Panc1 (cell line): ENCODE measurements around the gene FCHSD1. TPM values are rescaled to one million over a fixed set of nuclear protein-coding genes. Genes with fewer than 3 reads are reported as not detected.

Experiments used
- ATAC-seq: fragments of 200-7000 bp; cut with Tn5 transposase; 2 replicates; pipeline ENCODE4 v1.9.1; 2020; ENCODE audit warnings: mild to moderate bottlenecking, moderate library complexity
- BruUV-seq: library from RNA; stranded (reverse); fragments of 400-500 nt; replicated peaks from 2 replicates; lab custom pipeline; 2021; lab: Mats Ljungman, UMichigan
- CTCF ChIA-PET: fragments of 300-600 bp; sonication (Branson Sonifier 250); formaldehyde crosslinking; loops from one replicate; lab custom pipeline; 2022; ENCODE audit warnings: antibody characterized with exemption; lab: Charles Lee
- POLR2A ChIA-PET: fragments of 300-600 bp; sonication (Branson Sonifier 250); formaldehyde crosslinking; loops from one replicate; lab custom pipeline; 2022; ENCODE audit warnings: antibody characterized with exemption; lab: Charles Lee
- DNase-seq: peaks from one replicate; pipeline ENCODE4 v3.0.0-alpha.2; 2010; ENCODE audit warnings: low read depth, low spot score
- H3K27ac ChIP-seq: 2 replicates; pipeline ENCODE4 v1.5.1; 2011; ENCODE audit warnings: mild to moderate bottlenecking, low read length, inconsistent platforms
- H3K27me3 ChIP-seq: fragments of 200-500 bp; sonication (Bioruptor generic); 2 replicates; pipeline ENCODE4 v1.6.0; 2014; ENCODE audit warnings: low read length, inconsistent platforms; ENCODE audit not compliant: control insufficient read depth, insufficient read depth
- H3K36me3 ChIP-seq: fragments of 200-500 bp; sonication (Bioruptor generic); 2 replicates; pipeline ENCODE4 v1.5.1; 2014; ENCODE audit warnings: inconsistent platforms, mild to moderate bottlenecking, low read length, moderate library complexity; ENCODE audit not compliant: control insufficient read depth, insufficient read depth
- H3K4me1 ChIP-seq: 2 replicates; pipeline ENCODE4 v1.5.1; 2011; ENCODE audit warnings: inconsistent platforms, mild to moderate bottlenecking, low read length, moderate library complexity; ENCODE audit not compliant: control insufficient read depth, insufficient read depth
- H3K4me3 ChIP-seq, 2 experiments: 2 replicates each; pipeline ENCODE4 v1.5.1; 2011 to 2012; ENCODE audit warnings: low read depth in 2 of 2, low read length in 2 of 2, mild to moderate bottlenecking in 2 of 2, inconsistent platforms in 1 of 2, moderate library complexity in 1 of 2
- H3K9me3 ChIP-seq: fragments of 200-500 bp; sonication (Bioruptor generic); 2 replicates; pipeline ENCODE4 v1.5.1; 2014; ENCODE audit warnings: low read depth, mild to moderate bottlenecking, inconsistent platforms, low read length, moderate library complexity; ENCODE audit not compliant: control insufficient read depth, insufficient read depth
- POLR2AphosphoS5 ChIP-seq: IDR thresholded peaks from 2 replicates; pipeline ENCODE4 v1.6.1; 2012; ENCODE audit warnings: mild to moderate bottlenecking, low read depth, low read length, moderate library complexity
- SIN3A ChIP-seq: IDR thresholded peaks from 2 replicates; pipeline ENCODE4 v1.6.1; 2012; ENCODE audit warnings: low read depth, mild to moderate bottlenecking, low read length, moderate library complexity, borderline replicate concordance; ENCODE audit not compliant: insufficient read depth
- TCF7L2 ChIP-seq: IDR thresholded peaks from 2 replicates; pipeline ENCODE4 v1.6.1; 2011; ENCODE audit warnings: mild to moderate bottlenecking, low read depth, low read length, inconsistent platforms
- in situ Hi-C: cut with HindIII; loops from 2 replicates; pipeline ENCODE4 v1.10.0; 2016; ENCODE audit warnings: low sequenced_read_pairs, low pct_unique_long_range_greater_than_20kb
- intact Hi-C: fragments of 100-400 bp; cut with micrococcal nuclease; formaldehyde crosslinking; loops from one replicate; pipeline ENCODE4 v1.10.0; 2022; ENCODE audit not compliant: unreplicated experiment
- total RNA-seq: library from RNA; stranded (reverse); gene quantifications from one replicate; pipeline ENCODE4 v1.2.1, GENCODE V29; 2021; ENCODE audit not compliant: unreplicated experiment
- TF ChIP-seq, protein P1 (sequence below), 2 experiments: IDR thresholded peaks; 2 replicates each; pipeline ENCODE4 v1.6.1; 2011 to 2012; ENCODE audit warnings: low read depth in 2 of 2, control low read depth in 1 of 2, low read length in 1 of 2, mild to moderate bottlenecking in 1 of 2, moderate library complexity in 1 of 2; ENCODE audit not compliant: insufficient read depth in 1 of 2
- TF ChIP-seq, protein P2 (sequence below): fragments of 450-650 bp; IDR thresholded peaks from 2 replicates; pipeline ENCODE4 v1.5.1; 2017; ENCODE audit warnings: mild to moderate bottlenecking

FCHSD1 gene
- total RNA-seq, 1 experiment from 2014 or later, result 32.8 TPM

DNA sequence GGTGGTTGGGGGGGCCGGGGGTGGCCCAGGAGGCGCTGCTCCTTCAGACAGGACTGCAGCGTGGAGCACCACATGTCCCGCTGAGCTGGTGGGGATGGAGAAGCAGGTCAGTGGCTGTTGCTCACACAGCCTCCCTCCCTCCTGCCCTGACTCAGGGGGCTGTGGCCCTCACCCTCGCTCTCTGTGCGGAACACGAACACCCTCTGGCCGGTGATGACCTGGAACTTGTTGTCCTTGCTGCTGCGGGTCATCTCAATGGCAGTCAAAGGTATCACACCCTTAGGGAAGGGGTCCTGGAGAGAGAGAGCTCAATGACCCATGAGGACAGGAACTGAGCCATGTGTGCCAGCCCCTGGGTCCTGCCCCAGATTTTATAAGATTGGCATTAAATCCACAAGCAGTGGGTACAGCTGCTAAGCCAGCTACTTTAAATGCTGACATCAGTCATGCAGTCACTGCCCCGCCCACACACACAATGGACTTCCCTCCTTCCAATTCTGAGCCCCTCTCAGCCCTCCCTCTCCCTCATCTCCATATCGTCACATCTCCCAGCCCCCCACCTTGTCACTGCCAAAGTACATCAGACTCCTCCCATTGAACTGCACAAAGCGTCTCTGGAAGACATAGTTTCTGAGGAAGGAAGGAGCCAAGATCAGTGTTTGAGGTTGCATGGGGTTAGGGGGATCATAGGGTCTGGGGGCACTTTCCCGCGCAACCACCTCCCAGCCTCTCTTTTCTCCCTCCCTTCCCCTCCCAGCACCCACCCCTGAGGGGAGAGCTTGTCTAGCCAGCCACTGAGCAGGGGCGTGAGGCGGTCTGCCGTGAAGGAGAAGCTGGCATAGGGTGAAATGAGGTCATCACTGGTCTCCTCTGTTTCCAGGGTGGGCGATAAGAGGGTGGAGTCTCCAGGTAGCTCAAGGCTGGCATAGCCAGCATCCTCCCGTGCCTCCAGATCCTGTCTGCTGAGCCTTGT lies 21.9 kb upstream of the FCHSD1 start:
- H3K4me1 ChIP-seq, result no peaks in the 10 kb centered on the region
- no peak overlapping the region for H3K4me3 ChIP-seq
- ATAC-seq (no peak), DNase-seq (no peak)
- no peaks in the 10 kb centered on the region for H3K9me3 ChIP-seq
- H3K27me3 ChIP-seq, result no peaks in the 10 kb centered on the region
- POLR2A ChIA-PET, result no interaction called here
- in situ Hi-C loops (no loop called here), intact Hi-C loops (no loop called here)
- TF ChIP-seq TCF7L2, result no peak
- TF ChIP-seq, protein P1, sequence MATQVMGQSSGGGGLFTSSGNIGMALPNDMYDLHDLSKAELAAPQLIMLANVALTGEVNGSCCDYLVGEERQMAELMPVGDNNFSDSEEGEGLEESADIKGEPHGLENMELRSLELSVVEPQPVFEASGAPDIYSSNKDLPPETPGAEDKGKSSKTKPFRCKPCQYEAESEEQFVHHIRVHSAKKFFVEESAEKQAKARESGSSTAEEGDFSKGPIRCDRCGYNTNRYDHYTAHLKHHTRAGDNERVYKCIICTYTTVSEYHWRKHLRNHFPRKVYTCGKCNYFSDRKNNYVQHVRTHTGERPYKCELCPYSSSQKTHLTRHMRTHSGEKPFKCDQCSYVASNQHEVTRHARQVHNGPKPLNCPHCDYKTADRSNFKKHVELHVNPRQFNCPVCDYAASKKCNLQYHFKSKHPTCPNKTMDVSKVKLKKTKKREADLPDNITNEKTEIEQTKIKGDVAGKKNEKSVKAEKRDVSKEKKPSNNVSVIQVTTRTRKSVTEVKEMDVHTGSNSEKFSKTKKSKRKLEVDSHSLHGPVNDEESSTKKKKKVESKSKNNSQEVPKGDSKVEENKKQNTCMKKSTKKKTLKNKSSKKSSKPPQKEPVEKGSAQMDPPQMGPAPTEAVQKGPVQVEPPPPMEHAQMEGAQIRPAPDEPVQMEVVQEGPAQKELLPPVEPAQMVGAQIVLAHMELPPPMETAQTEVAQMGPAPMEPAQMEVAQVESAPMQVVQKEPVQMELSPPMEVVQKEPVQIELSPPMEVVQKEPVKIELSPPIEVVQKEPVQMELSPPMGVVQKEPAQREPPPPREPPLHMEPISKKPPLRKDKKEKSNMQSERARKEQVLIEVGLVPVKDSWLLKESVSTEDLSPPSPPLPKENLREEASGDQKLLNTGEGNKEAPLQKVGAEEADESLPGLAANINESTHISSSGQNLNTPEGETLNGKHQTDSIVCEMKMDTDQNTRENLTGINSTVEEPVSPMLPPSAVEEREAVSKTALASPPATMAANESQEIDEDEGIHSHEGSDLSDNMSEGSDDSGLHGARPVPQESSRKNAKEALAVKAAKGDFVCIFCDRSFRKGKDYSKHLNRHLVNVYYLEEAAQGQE (IDR thresholded peaks at IDR 0.05; ENCODE audit: insufficient read depth in 1 of 2, low read depth in 2 of 2, low read length in 1 of 2), result no peak
- TF ChIP-seq SIN3A, result no peak
- TF ChIP-seq POLR2AphosphoS5, result no peak
- TF ChIP-seq, protein P2, sequence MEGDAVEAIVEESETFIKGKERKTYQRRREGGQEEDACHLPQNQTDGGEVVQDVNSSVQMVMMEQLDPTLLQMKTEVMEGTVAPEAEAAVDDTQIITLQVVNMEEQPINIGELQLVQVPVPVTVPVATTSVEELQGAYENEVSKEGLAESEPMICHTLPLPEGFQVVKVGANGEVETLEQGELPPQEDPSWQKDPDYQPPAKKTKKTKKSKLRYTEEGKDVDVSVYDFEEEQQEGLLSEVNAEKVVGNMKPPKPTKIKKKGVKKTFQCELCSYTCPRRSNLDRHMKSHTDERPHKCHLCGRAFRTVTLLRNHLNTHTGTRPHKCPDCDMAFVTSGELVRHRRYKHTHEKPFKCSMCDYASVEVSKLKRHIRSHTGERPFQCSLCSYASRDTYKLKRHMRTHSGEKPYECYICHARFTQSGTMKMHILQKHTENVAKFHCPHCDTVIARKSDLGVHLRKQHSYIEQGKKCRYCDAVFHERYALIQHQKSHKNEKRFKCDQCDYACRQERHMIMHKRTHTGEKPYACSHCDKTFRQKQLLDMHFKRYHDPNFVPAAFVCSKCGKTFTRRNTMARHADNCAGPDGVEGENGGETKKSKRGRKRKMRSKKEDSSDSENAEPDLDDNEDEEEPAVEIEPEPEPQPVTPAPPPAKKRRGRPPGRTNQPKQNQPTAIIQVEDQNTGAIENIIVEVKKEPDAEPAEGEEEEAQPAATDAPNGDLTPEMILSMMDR, result no peak
- BruUV-seq, result no TSS peak
- CTCF ChIA-PET, result interaction anchor here (0.5 to 0.7 kb wide), 2 partner anchors 205 to 217 kb away, joined by 3 to 10 read pairs; no protein-coding TSS in a partner anchor
- H3K36me3 ChIP-seq, result no peaks in the 10 kb centered on the region
- H3K27ac ChIP-seq, result no peak overlapping the region

DNA sequence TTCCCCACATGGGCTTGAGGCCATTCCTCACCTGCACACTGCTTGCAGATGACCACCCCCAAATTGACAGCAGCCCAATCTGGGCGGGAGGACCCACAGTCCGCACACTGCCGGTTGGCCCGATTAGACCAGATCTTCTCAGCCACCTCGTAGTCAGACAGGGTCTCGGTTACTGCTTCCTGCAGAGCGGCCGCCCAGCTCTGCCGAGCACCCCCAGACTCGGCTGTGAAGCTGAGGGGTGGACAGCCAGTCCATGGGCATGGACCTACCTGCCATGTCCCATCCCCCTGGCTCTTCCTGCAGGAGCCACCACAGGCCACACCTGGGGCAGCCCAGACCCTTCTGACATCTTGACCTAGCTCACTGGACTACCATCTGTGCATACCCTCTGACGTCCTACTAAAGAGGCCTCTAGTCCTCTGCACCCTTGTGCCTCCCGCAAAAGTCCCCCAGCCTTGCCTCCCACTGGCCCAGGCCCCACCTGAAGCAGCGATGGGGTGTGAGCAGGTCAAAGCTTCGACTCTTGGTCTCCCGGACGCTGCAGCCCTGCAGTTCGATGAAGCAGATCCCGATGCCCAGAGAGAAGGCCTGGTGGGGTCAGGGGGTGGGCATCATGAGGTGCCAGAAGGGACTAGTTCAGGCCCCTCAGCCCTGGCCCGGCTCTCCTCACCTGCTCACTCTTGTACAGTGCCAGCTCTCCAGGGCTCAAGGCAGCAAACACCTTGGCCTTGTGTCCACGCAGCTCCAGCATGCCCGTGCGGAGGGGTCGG lies 21.0 kb upstream of the FCHSD1 start:
- CTCF ChIA-PET, result interaction anchor here (0.7 kb wide), 1 partner anchor 206 kb away, joined by 3 read pairs; no protein-coding TSS in a partner anchor

More for the DNA sequence above, 21.0 kb upstream of the FCHSD1 start:
- no peak overlapping the region for H3K27ac ChIP-seq
- in situ Hi-C loops (no loop called here), intact Hi-C loops (no loop called here)
- no peaks in the 10 kb centered on the region for H3K9me3 ChIP-seq
- no peak for TF ChIP-seq SIN3A
- TF ChIP-seq, protein P2, result no peak
- TF ChIP-seq POLR2AphosphoS5, result no peak
- TF ChIP-seq, protein P1 (IDR thresholded peaks at IDR 0.05; ENCODE audit: insufficient read depth in 1 of 2, low read depth in 2 of 2, low read length in 1 of 2), result no peak
- no peak for TF ChIP-seq TCF7L2
- H3K36me3 ChIP-seq, result no peaks in the 10 kb centered on the region
- POLR2A ChIA-PET, result interaction anchor here (0.6 kb wide), 2 partner anchors 10 to 15 kb away, joined by 3 to 4 read pairs; partner anchors contain the start of gene ARAP3
- no peak overlapping the region for H3K4me3 ChIP-seq
- H3K27me3 ChIP-seq, result no peaks in the 10 kb centered on the region
- H3K4me1 ChIP-seq, result no peaks in the 10 kb centered on the region
- BruUV-seq, result no TSS peak
- DNase-seq, result no peak
- ATAC-seq, result no peak
